ENCODE measurements around the gene SNED1. TPM values are rescaled to one million over a fixed set of nuclear protein-coding genes. Genes with fewer than 3 reads are reported as not detected.

The SNED1 gene
- total RNA-seq, 4 donors from 2014 or later: 9.0 to 18.4 (median 17.1) TPM

DNA sequence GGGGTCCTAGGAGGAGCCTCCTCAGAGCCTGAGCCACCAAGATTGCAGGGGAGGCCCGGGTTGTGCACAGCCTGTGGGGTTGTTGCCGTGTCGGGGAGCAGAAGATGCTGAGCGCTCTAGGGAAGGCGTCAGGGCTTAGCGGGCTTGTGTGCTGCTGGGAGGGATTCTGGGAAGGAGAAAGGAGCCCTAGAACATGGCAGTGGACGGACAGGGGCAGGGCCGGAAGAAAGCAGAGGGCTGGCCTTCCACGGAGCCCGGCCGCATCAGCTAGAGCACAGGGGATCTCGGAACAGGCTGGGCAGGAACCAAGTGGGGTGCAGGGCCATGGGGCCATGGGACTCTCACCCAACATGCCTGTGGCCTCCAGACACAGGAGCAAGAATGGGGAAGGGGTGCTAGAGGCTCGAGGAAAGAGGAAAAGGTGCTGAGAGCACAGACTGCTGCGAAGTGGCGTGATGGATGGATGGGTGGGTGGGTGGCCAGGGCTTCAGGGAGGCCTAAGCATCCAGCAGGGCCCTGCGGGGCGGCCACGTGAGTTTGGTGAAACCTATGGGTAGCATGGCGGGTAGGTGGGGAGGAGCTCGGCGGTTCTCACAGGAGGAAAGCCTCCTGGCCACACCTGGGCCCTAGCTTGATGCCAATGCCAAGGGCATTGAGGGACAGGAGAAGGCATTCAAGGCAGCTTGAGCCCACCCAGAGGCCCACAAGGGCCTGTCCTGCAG, 67.9 kb downstream of the SNED1 start:
- WGBS, 2 donors: 90 to 94% methylated on average over 21 of the region's 21 CpGs
- peak in 1 of 2 donors; percentile 76 for DNase-seq (ENCODE audit: low spot score in 2 of 2)
- H3K4me3 ChIP-seq (ENCODE audit: low read depth, poor library complexity, severe bottlenecking): no peak overlapping the region
- TF ChIP-seq, protein P1, sequence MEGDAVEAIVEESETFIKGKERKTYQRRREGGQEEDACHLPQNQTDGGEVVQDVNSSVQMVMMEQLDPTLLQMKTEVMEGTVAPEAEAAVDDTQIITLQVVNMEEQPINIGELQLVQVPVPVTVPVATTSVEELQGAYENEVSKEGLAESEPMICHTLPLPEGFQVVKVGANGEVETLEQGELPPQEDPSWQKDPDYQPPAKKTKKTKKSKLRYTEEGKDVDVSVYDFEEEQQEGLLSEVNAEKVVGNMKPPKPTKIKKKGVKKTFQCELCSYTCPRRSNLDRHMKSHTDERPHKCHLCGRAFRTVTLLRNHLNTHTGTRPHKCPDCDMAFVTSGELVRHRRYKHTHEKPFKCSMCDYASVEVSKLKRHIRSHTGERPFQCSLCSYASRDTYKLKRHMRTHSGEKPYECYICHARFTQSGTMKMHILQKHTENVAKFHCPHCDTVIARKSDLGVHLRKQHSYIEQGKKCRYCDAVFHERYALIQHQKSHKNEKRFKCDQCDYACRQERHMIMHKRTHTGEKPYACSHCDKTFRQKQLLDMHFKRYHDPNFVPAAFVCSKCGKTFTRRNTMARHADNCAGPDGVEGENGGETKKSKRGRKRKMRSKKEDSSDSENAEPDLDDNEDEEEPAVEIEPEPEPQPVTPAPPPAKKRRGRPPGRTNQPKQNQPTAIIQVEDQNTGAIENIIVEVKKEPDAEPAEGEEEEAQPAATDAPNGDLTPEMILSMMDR (IDR thresholded peaks at IDR 0.05): no peak
- no peak for TF ChIP-seq POLR2A (IDR thresholded peaks at IDR 0.05)
- intact Hi-C loops (cut with DNase I; ENCODE audit: low total_unique reads): no loop called here

DNA sequence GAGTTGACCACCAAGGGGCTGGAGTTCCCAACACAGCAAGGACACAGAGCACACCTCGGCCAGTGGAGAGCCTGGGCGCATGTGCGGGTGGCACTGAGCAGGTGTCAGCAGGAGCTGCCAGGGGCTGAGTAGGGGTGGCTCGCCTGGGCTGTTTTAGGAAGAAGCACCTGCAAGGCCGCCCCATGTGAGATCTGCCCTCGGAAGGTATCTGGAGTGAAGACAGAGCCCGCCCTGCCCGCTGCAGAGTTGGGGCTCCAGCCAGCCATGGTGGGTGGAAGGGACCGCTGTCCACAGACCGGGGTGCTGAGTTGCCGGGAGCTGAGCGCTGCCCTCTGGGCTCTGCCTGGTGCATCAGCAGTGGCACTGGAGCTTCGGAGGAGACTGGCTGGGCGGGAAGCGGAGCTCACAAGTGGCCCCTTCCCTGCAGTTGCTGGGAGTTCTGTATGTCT, 68.5 kb downstream of the SNED1 start:
- no peak overlapping the region for H3K4me3 ChIP-seq (ENCODE audit: low read depth, poor library complexity, severe bottlenecking)
- intact Hi-C loops (cut with DNase I; ENCODE audit: low total_unique reads): no loop called here
- no peak for TF ChIP-seq POLR2A (IDR thresholded peaks at IDR 0.05)
- TF ChIP-seq, protein P1 (IDR thresholded peaks at IDR 0.05): no peak
- DNase-seq (ENCODE audit: low spot score in 2 of 2): peak in 1 of 2 donors; percentile 85
- 79 to 84% methylated on average over 7 to 15 of the region's 15 CpGs for WGBS, 2 donors

DNA sequence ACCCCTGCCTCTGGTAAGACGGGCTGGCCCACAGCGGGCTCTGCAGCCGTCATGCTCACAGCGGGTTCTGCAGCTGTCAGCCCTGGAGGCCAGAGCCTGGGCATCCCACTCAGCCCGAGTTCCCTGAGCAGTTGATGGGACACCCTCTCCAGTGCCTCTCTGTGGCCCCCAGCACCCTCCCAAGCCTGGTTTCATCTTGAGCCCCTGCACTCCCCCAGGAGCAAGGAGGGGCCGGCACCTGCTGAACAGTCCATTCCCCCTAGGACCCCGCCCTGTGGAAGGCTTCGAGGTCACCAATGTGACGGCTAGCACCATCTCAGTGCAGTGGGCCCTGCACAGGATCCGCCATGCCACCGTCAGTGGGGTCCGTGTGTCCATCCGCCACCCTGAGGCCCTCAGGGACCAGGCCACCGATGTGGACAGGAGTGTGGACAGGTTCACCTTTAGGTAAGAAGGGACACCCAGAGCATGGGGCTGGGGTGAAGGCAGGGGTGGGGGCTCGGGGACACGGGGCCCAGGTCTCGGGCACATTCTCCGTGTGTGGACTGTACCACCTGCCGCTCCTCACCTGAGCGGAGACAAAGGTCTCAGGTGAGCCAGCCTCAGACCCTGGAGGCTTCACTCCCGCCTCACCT, 69.2 kb downstream of the SNED1 start:
- no peak for TF ChIP-seq POLR2A (IDR thresholded peaks at IDR 0.05)
- intact Hi-C loops (cut with DNase I; ENCODE audit: low total_unique reads): no loop called here
- no peak overlapping the region for H3K4me3 ChIP-seq (ENCODE audit: low read depth, poor library complexity, severe bottlenecking)
- WGBS, 2 donors: 91 to 93% methylated on average over 19 to 21 of the region's 21 CpGs
- DNase-seq (ENCODE audit: low spot score in 2 of 2): peak; percentile 10 to 70

DNA sequence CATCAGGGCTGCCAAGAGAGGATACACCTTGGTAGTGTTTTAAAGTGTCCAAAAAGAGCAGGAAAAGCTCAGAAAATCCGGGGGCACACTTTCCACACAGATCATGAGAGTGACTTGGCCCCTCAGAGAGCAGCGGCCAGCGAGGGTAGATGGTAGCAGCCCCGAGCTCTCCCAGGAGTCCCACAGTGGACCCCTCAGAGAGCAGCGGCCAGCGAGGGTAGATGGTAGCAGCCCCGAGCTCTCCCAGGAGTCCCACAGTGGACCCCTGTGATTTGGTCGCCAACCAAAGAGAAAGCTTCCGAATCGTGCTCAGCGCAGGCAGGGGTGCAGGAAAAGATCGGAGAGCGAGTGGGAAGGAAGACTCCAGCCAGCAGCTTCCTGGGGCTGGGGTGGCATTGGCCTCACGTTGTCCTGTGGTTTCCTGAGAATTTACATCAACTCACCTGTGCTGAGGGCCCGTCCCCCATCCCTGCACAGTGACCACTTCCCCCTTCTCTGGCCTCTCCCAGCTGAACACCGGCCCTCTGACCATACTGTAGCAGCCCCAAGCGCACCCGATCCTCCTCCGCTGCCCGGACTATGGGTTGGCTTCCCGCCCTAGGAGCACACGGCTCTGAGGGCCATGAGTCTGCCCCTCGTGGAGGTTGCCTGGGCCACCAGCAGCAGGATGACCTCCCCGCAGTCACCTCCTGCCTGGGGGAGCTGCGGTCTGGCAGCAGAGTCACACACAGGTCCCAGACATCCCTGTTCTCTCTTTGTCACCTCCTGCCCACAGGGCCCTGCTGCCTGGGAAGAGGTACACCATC, 69.9 kb downstream of the SNED1 start:
- intact Hi-C loops (cut with DNase I; ENCODE audit: low total_unique reads): no loop called here
- no peak overlapping the region for H3K4me3 ChIP-seq (ENCODE audit: low read depth, poor library complexity, severe bottlenecking)
- peak; percentile 11 to 77 for DNase-seq (ENCODE audit: low spot score in 2 of 2)
- TF ChIP-seq, protein P1 (IDR thresholded peaks at IDR 0.05): no peak
- no peak for TF ChIP-seq POLR2A (IDR thresholded peaks at IDR 0.05)
- WGBS, 2 donors: 85 to 93% methylated on average over 23 to 25 of the region's 25 CpGs

DNA sequence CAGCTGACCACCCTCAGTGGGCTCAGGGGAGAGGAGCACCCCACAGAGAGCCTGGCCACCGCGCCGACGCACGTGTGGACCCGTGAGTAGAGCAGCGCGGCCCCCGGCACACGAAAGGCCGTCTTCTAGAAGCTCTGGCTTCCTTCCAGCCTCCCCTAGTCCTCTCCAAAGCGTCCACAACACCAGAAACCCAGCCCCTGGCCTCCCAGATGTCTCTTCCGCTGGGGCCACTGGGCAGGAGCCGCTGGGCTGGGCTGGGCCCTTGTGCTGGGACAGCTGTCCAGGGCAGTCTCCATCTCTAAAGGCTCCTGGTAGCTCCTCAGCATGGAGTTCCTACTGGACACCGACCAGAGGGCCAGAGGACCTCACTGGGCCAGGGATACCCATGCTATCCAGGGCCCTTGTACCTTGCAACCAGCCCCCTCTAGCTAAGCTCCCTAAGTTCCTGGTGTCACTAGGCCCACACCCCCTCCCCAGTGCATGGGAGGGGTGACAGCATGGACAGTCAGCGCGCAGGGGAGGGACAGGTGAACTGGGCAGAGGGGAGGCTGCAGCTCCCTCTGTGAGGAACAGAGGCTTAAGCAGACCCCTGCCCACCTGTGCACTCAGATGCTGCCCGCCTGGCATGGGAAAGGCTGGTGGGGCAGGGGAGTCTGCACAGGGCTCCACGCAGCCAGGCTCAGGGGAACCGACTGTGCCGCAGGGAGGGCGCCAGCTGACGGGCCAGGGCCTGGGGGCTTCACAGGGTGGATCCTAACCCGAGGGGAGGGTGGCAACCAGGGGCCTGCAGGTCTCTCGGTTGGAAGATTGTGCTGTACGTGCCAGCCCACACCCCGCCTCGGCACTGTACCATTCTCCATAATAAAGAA, 70.8 kb downstream of the SNED1 start:
- peak in 1 of 2 donors; percentile 68 for DNase-seq (ENCODE audit: low spot score in 2 of 2)
- intact Hi-C loops (cut with DNase I; ENCODE audit: low total_unique reads): no loop called here
- 88 to 96% methylated on average over 15 to 27 of the region's 28 CpGs for WGBS, 2 donors

More for the DNA sequence above, 70.8 kb downstream of the SNED1 start:
- TF ChIP-seq POLR2A (IDR thresholded peaks at IDR 0.05): no peak
- TF ChIP-seq, protein P1 (IDR thresholded peaks at IDR 0.05): no peak
- no peak overlapping the region for H3K4me3 ChIP-seq (ENCODE audit: low read depth, poor library complexity, severe bottlenecking)

Data from lower leg skin (tissue), 4 donors.